OCI-LY3 (cell line): ENCODE results near the gene NDUFA8.

Experiments used
- EZH2phosphoT487 ChIP-seq: fragments of 200-600 bp; shearing (Covaris generic); IDR thresholded peaks from 2 replicates; pipeline ENCODE4 v1.6.1; 2018; ENCODE audit warnings: antibody characterized with exemption, mixed run types, low read depth
- TF ChIP-seq, protein P1 (sequence below): fragments of 200-600, 300-600 bp; sonication (generic); IDR thresholded peaks from 2 replicates; pipeline ENCODE4 v1.5.1; 2014; ENCODE audit warnings: antibody characterized with exemption, low read length, low read depth

DNA sequence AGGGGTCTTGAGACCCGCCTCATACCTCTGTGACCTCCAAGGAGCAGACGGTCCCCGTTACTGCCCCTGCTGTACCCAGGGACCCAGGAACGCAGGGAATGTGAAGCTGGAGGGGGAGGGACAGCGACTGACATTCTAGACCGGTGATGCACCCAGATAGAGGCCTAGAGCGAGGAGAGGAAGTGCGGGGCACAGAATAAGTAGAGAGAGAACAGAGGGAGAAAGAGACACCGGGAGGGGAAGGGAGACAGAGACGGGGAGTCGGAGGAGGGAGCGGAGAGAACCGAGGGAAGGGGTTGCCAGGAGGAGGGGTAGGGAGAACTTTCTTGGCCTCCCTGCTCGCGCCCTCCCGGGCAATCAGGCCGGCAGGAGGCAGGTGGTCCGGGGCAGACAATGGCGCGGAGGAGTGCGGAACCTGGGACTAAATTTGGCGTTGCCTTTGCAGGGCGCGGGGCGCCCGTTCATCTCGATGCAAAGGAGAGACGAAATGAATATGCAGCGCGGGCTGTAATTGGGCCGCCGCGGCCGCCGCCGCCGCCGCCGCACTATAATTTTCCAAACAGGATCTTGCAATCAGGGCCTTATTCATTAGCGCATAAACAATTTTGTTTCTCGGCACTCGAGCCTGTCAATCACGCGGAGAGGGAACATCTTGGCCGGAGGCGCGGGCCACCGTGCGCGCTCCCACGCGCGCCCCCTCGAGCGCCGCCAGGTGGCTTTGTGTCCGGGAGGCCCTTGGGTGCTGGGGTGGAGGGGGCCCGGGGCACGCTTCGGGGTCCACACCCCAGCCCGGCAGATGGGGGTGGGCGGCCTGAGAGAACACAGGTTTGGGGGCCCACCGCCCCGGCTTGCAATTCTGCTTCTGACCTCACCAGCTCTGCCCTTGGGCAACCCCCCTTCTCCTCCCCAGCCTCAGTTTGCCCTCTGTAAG, 33.0 kb downstream of the NDUFA8 start:
- TF ChIP-seq, protein P1, sequence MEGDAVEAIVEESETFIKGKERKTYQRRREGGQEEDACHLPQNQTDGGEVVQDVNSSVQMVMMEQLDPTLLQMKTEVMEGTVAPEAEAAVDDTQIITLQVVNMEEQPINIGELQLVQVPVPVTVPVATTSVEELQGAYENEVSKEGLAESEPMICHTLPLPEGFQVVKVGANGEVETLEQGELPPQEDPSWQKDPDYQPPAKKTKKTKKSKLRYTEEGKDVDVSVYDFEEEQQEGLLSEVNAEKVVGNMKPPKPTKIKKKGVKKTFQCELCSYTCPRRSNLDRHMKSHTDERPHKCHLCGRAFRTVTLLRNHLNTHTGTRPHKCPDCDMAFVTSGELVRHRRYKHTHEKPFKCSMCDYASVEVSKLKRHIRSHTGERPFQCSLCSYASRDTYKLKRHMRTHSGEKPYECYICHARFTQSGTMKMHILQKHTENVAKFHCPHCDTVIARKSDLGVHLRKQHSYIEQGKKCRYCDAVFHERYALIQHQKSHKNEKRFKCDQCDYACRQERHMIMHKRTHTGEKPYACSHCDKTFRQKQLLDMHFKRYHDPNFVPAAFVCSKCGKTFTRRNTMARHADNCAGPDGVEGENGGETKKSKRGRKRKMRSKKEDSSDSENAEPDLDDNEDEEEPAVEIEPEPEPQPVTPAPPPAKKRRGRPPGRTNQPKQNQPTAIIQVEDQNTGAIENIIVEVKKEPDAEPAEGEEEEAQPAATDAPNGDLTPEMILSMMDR, result no peak
- TF ChIP-seq EZH2phosphoT487, result no peak
